OCI-LY3 (cell line): Measurements from ENCODE around the gene KDM5B.

Experiments used
- EZH2phosphoT487 ChIP-seq: fragments of 200-600 bp; shearing (Covaris generic); IDR thresholded peaks from 2 replicates; pipeline ENCODE4 v1.6.1; 2018; ENCODE audit warnings: antibody characterized with exemption, mixed run types, low read depth
- TF ChIP-seq, protein P1 (sequence below): fragments of 200-600, 300-600 bp; sonication (generic); IDR thresholded peaks from 2 replicates; pipeline ENCODE4 v1.5.1; 2014; ENCODE audit warnings: antibody characterized with exemption, low read length, low read depth

DNA sequence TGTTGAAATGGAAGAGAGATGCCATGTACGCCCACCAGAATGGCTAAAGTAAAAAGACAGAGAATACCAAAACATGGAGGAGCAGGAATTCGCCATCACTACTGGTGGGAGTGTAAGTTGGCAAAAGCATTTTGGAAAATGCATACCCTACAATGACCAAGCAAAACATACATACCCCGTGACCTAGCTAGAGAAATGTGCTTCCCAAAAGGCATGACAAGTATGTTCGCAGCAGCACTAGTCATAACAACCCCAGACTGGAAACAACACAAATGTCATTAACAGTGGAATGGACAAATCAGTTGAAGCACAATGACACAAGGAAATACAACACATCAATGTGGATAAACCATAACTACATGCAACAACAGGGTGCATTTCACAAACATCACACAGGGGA lies 125.2 kb downstream of the KDM5B start:
- TF ChIP-seq, protein P1, sequence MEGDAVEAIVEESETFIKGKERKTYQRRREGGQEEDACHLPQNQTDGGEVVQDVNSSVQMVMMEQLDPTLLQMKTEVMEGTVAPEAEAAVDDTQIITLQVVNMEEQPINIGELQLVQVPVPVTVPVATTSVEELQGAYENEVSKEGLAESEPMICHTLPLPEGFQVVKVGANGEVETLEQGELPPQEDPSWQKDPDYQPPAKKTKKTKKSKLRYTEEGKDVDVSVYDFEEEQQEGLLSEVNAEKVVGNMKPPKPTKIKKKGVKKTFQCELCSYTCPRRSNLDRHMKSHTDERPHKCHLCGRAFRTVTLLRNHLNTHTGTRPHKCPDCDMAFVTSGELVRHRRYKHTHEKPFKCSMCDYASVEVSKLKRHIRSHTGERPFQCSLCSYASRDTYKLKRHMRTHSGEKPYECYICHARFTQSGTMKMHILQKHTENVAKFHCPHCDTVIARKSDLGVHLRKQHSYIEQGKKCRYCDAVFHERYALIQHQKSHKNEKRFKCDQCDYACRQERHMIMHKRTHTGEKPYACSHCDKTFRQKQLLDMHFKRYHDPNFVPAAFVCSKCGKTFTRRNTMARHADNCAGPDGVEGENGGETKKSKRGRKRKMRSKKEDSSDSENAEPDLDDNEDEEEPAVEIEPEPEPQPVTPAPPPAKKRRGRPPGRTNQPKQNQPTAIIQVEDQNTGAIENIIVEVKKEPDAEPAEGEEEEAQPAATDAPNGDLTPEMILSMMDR = no peak
- TF ChIP-seq EZH2phosphoT487 = no peak
